Thyroid gland (tissue), 4 donors: ENCODE results near the gene SNX2. TPM values are rescaled to one million over a fixed set of nuclear protein-coding genes. Genes with fewer than 3 reads are reported as not detected.

Source experiments
- DNase-seq, 2 donors: peaks; one replicate each; pipeline ENCODE4 v3.0.0-alpha.2; 2019
- H3K27ac ChIP-seq, 3 donors: fragments of 200-600 bp; sonication (generic); 1 replicate in 2 of 3; 2 replicates in 1 of 3; pipeline ENCODE4 v1.5.1; 2016 to 2019; ENCODE audit warnings: mild to moderate bottlenecking in 1 of 3, moderate library complexity in 1 of 3
- H3K27me3 ChIP-seq: fragments of 200-600 bp; sonication (generic); one replicate; pipeline ENCODE4 v1.5.1; 2019
- H3K36me3 ChIP-seq, 2 donors: fragments of 200-600 bp; sonication (generic); one replicate each; pipeline ENCODE4 v1.5.1; 2016 to 2019
- H3K4me1 ChIP-seq, 2 donors: fragments of 200-600 bp; sonication (generic); one replicate each; pipeline ENCODE4 v1.5.1; 2017 to 2019
- H3K4me3 ChIP-seq, 3 donors: fragments of 200-600 bp; sonication (generic); replicated peaks in 1 of 3; 1 replicate in 2 of 3; 2 replicates in 1 of 3; pipeline ENCODE4 v1.5.1; 2016; ENCODE audit warnings: mild to moderate bottlenecking in 1 of 3
- H3K9me3 ChIP-seq: fragments of 200-600 bp; sonication (generic); one replicate; pipeline ENCODE4 v1.5.1; 2017
- CTCF ChIP-seq, 6 experiments: fragments of 200-600 bp in 3 of 6; fragments of 450-650 bp in 3 of 6; sonication (generic) in 3 of 6; IDR thresholded peaks; one replicate each; pipeline ENCODE4 v1.5.1; 2016 to 2019; ENCODE audit warnings: antibody characterized with exemption in 6 of 6, mild to moderate bottlenecking in 2 of 6, inconsistent platforms in 1 of 6, moderate library complexity in 1 of 6
- POLR2A ChIP-seq, 2 donors: fragments of 450-650 bp; IDR thresholded peaks; one replicate each; pipeline ENCODE4 v1.6.1; 2017; ENCODE audit warnings: antibody characterized with exemption in 2 of 2, mild to moderate bottlenecking in 2 of 2, moderate library complexity in 1 of 2
- WGBS, 2 donors: methylation state at CpG; one replicate each; pipeline ENCODE4 v1.1.5; 2017; 5-methylcytosine and 5-hydroxymethylcytosine counted together
- intact Hi-C: fragments of 100-400 bp; cut with DNase I; formaldehyde crosslinking; loops from one replicate; pipeline ENCODE4 v1.15.1; 2023
- total RNA-seq, 4 donors: library from RNA; depleted of rRNA; stranded (reverse); fragments of >200 nt; gene quantifications; one replicate each; pipeline ENCODE4 v1.2.3, GENCODE V29; 2016

Gene SNX2
- total RNA-seq, 4 donors from 2014 or later, result 113 to 136 (median 125) TPM

GRCh38 chr5:122738088-122738487 lies 36.8 kb upstream of the SNX2 start:
- DNase-seq, result no peak
- Histone ChIP-seq H3K27me3 (no peaks in the 10 kb centered on the region), H3K36me3 (no peaks in the 10 kb centered on the region), H3K9me3 (no peaks in the 10 kb centered on the region), H3K4me3 (no peak overlapping the region), H3K4me1 (no peaks in the 10 kb centered on the region), H3K27ac (no peak overlapping the region)
- intact Hi-C loops, result no loop called here
- TF ChIP-seq CTCF (IDR thresholded peaks at IDR 0.05) (no peak), POLR2A (IDR thresholded peaks at IDR 0.05) (no peak)

- intact Hi-C loops, result no loop called here
- Histone ChIP-seq H3K4me3 (no peak overlapping the region), H3K9me3 (no peaks in the 10 kb centered on the region), H3K36me3 (no peaks in the 10 kb centered on the region), H3K4me1 (no peaks in the 10 kb centered on the region), H3K27me3 (no peaks in the 10 kb centered on the region), H3K27ac (no peak overlapping the region)
- no peak for TF ChIP-seq POLR2A (IDR thresholded peaks at IDR 0.05)
- no peak for TF ChIP-seq CTCF (IDR thresholded peaks at IDR 0.05)
- DNase-seq, result no peak
- 73 to 78% methylated on average over 2 of the region's 2 CpGs for WGBS, 2 donors
Observed at GRCh38 chr5:122741681-122742080, 33.2 kb upstream of the SNX2 start.

GRCh38 chr5:122743261-122743660 lies 31.6 kb upstream of the SNX2 start:
- 78 to 79% methylated on average over 3 of the region's 3 CpGs for WGBS, 2 donors
- TF ChIP-seq POLR2A (IDR thresholded peaks at IDR 0.05) (no peak), CTCF (IDR thresholded peaks at IDR 0.05) (no peak)
- no peak overlapping the region for H3K4me3 ChIP-seq
- no peaks in the 10 kb centered on the region for H3K9me3 ChIP-seq
- no peaks in the 10 kb centered on the region for H3K4me1 ChIP-seq
- DNase-seq, result no peak
- H3K27ac ChIP-seq, result no peak overlapping the region
- no peaks in the 10 kb centered on the region for H3K27me3 ChIP-seq
- H3K36me3 ChIP-seq, result no peaks in the 10 kb centered on the region
- intact Hi-C loops, result no loop called here

- 91 to 95% methylated on average over 2 of the region's 2 CpGs for WGBS, 2 donors
- DNase-seq, result no peak
- intact Hi-C loops, result no loop called here
- Histone ChIP-seq H3K4me3 (no peak overlapping the region), H3K9me3 (no peaks in the 10 kb centered on the region), H3K27ac (no peak overlapping the region), H3K4me1 (no peaks in the 10 kb centered on the region), H3K27me3 (no peaks in the 10 kb centered on the region), H3K36me3 (no peaks in the 10 kb centered on the region)
- TF ChIP-seq POLR2A (IDR thresholded peaks at IDR 0.05) (no peak), CTCF (IDR thresholded peaks at IDR 0.05) (no peak)
Observed at GRCh38 chr5:122745597-122745996, 29.3 kb upstream of the SNX2 start.

- 49 to 58% methylated on average over 2 of the region's 2 CpGs for WGBS, 2 donors
- no peak for DNase-seq
- no peak for TF ChIP-seq CTCF (IDR thresholded peaks at IDR 0.05)
- no peak for TF ChIP-seq POLR2A (IDR thresholded peaks at IDR 0.05)
- intact Hi-C loops, result no loop called here
- H3K9me3 ChIP-seq, result no peaks in the 10 kb centered on the region
- H3K27ac ChIP-seq, result no peak overlapping the region
- H3K27me3 ChIP-seq, result no peaks in the 10 kb centered on the region
- no peaks in the 10 kb centered on the region for H3K4me1 ChIP-seq
- no peak overlapping the region for H3K4me3 ChIP-seq
- H3K36me3 ChIP-seq, result no peaks in the 10 kb centered on the region
Observed at GRCh38 chr5:122749886-122750285, 25.0 kb upstream of the SNX2 start.
